NCI-H526 treated with DMSO at 0.1 percent for 48 hours (cell line): Measurements from ENCODE around the gene SNCAIP.

ENCODE experiments used
- DNase-seq: peaks from one replicate; lab custom pipeline; 2025; lab: John Stamatoyannopoulos, UW

Gene SNCAIP

GRCh38 chr5:122311961-122312590, at the start of gene SNCAIP:
Gene SNCAIP (plus strand): TSS chr5:122312237. CDS start chr5:122391135, 78,898 bp downstream.
- DNase-seq, result peak; percentile 14

- DNase-seq, result peak; percentile 62
Measured at GRCh38 chr5:122263352-122264030, 48.5 kb upstream of the SNCAIP start.

DNA sequence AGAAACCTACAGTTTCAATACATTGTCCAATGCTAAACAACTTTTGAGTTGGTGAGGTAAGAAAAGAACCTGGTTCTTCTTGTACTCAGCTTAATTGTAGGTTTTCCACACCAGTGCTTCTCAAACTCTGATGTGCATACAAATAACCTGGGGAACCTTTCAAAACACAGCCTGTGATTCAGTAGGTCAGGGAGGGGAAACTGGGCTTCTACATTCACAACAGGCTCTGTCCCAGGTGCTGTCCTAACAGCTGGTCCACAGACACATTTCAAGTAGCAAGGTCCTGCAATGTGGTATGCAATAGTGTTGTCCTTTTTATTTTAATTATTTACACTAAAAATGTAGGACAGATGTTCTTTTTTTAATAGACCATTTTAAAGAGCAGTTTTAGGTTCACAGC, 47.4 kb upstream of the SNCAIP start:
- DNase-seq, result peak; percentile 11

DNA sequence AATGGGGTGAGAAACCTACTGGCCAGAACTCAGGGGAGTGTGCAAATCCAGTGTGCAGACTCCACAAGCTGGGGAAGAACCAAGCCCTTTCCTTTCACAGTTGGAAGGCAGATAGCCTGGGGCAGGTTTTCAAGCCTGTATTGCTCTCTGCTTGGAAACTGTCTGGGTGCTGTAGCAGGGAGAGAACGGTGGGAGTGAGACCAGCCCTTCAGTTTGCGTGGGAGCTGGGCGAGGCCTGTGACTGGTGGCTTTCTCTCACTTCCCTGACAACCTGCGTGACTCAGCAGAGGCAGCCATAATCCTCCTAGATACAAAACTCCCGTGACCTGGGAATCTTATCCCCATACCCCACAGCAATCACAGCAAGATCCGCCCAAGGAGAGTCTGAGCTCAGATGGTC, 44.9 kb upstream of the SNCAIP start:
- no peak for DNase-seq

- no peak for DNase-seq
Measured at GRCh38 chr5:122273696-122274095, 38.3 kb upstream of the SNCAIP start.

DNA sequence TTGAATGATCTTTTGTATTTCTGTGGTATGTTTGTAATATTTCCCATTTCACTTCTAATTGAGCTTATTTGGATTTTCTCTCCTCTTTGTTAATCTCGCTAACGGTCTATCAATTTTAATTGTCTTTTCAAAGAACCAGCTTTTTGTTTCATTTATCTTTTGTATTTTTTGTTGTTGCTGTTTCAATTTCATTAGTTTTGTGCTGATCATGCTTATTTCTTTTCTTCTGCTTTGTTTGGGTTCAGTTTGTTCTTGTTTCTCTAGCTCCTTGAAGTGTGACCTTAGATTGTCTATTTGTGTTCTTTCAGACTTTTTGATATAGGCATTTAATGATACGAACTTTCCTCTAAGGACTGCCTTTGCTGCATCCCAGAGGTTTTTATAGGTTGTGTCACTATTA, 28.4 kb upstream of the SNCAIP start:
- DNase-seq, result no peak

GRCh38 chr5:122286541-122286940, 25.5 kb upstream of the SNCAIP start:
- DNase-seq, result no peak

GRCh38 chr5:122287101-122287500, 24.9 kb upstream of the SNCAIP start:
- no peak for DNase-seq

DNA sequence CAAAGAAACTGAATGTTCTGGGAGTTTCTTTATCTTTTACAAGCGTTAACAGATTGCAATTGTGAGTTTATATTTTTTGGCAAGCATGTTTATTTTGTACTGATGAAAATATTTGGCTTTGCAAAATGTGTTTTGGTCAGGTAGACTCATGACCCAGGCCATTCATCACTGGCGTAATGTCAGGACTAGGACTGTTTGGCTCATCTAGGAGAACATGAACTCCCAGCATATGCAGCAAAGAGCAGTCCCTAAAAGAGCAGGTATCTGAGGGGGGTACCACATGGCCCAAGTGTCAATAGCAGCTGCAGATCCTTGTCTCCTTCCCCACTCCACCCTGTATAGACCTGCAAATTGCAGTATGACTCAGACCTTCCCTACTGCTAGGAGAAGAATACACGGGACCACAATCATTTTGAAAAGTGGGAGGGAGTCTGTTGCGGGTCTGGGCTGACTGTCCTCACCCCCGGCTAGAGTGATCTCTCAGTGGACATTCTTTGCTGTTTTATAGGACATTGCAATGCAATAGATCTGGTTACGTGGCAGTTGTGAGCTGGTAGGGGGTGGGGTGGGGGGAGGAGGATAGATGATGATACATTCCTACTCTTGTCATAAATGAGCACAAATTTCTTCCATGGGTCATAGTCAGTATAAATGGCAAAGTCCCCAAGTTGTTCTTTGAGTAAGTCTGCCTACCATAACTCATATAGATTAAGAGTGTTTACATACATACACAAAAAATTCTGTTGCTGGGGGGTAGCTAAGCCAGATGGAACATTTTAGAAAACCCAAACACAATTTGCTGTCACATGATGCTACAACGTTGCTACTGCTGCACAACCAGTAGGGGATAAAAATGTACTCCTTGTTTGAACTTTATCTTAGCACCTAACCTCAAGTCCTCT, 20.8 kb upstream of the SNCAIP start:
- no peak for DNase-seq

GRCh38 chr5:122292332-122292731, 19.7 kb upstream of the SNCAIP start:
- DNase-seq, result no peak

DNA sequence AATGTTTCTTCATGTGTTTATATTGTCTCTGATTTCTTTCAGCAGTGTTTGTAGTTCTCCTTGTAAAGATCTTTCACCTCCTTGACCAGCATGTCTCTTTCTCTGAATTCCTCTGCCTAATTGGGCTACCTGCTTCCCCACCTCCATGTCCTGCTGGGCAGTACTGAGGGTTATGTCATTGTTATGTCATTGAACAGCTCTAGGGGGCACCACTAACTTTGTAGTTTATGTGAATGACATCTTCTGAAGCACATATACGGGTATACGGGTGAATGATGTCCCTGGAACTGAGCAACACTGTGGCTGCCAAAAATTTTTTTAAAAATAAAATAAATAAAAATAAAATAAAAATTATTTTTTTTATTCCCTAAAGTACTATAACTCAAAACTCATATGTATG, 16.9 kb upstream of the SNCAIP start:
- no peak for DNase-seq

GRCh38 chr5:122296871-122297270, 15.2 kb upstream of the SNCAIP start:
- no peak for DNase-seq

GRCh38 chr5:122297587-122298298, 14.3 kb upstream of the SNCAIP start:
- no peak for DNase-seq

DNA sequence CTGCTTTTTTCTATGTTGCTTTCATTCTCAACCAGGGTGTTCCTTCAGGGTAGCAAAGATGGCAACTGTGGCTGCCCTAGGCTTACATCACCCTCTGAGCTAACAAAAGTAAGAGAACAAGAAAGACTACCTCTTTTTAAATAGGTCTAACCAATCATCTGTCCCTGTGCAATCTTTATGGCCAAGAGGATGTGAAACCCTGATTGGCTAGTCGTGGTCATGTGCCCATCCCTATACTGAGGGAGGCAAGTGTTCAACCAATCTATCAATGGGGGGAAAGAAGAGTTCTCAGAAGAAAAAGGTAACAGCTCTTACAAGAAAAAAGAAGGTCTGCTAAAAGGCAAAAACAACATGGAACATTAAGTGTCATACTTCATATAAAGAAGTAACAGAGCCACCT, 11.7 kb upstream of the SNCAIP start:
- no peak for DNase-seq

GRCh38 chr5:122301016-122301415, 11.0 kb upstream of the SNCAIP start:
- DNase-seq, result no peak

DNA sequence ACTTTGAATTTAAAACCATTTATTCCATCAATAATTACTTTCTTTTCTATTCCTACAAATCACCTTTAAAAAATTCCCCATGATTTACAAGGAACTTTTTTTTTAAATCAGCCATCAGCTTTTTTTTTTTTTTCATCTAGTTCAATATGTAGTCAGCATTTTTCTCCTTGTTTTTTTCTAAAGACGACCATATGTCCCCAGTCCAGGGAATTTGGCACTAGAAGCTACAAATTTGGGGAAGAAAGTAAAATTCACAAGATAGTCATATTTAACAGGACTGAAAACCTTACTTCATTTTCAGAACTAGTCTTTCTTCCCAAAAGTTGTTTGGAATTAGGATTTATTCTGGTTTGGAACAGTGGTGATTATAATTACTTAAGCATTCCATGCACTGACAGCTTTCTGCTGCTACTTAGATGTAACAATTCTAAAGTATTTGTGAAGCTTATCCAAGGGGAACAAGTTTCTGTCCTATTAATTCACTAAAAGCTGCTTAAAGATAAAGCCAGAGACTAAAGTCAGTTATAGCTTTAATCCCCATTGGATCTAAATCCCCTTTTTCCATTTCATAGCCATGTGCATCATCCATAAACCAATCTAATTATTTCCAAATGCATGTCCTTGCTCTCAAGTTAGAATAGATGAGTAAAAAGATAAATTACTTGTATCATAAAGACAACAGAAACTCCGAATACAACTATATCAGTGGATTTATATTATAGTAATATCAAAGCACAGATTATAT, 7.4 kb upstream of the SNCAIP start:
- DNase-seq, result no peak

DNA sequence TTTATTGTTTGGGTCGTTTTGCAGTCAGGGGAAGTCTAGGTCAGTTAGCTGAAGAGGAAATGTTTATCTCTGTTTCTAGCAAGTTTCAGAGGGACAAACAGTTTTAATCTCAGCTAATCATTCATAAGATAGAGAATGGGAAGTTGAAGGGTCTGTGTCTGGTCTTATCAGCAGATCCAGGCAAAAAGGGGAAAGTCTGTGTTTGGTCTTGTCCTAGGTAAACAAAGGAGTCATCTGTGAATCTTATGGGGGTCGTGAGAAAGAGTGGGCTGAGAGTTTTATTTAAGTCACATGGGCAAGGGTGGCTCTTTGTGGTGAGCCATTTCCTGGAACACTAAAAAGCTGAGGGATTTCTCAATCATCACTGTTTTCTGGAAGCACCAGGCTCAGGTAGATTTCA, 5.6 kb upstream of the SNCAIP start:
- no peak for DNase-seq

GRCh38 chr5:122310889-122311288, 1.1 kb upstream of the SNCAIP start:
- no peak for DNase-seq

GRCh38 chr5:122311497-122311960, 508 bp upstream of the SNCAIP start:
- DNase-seq, result no peak

GRCh38 chr5:122312591-122313406, 762 bp downstream of the SNCAIP start:
- DNase-seq, result no peak

GRCh38 chr5:122314036-122314435, 2.0 kb downstream of the SNCAIP start:
- DNase-seq, result no peak
